ENCODE results near the gene STARD8. TPM values are rescaled to one million over a fixed set of nuclear protein-coding genes. Genes with fewer than 3 reads are reported as not detected.

The STARD8 gene
- total and polyA plus RNA-seq, 2 donors (not counting 3 experiments of a cell fraction or from before 2014, with no cell fraction given): 6.8 to 14.8 TPM

DNA sequence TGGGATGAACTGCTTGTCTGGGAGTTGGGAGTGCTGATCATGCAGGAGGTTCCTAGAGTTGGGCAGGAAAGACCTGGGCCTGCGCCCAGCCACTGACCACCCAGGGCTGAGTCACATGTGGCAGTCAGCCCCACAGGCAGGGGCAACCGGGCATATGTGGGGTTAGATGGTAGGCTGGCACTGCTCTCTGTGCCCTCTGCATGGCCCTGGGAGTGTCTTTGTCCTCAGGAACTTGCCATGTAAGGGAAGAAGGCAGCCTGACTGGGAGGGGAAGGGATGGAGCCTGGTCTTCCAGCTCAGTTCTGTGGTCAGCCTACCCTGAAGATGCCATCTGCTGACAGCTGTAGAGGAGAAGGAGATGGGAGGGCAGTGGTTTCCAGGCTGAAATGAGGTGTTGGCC, 111.2 kb downstream of the STARD8 start:
- Histone ChIP-seq H3K36me3 (ENCODE audit: control insufficient read depth in 2 of 2, extremely low read depth in 1 of 2, insufficient read depth in 2 of 2, low read length in 2 of 2) (no peaks in the 10 kb centered on the region), H3K27me3 (ENCODE audit: control insufficient read depth in 2 of 2, insufficient read depth in 2 of 2, low read length in 2 of 2) (no peaks in the 10 kb centered on the region), H3K27ac (ENCODE audit: insufficient read depth, low read depth, low read length) (no peak overlapping the region), H2AFZ (ENCODE audit: low read depth, low read length) (no peak overlapping the region), H3K4me3 (replicated peaks in 1 of 3; ENCODE audit: insufficient read depth in 1 of 3, low read depth in 1 of 3, low read length in 3 of 3) (no peak overlapping the region), H3K4me2 (ENCODE audit: insufficient read depth, low read length) (no peak overlapping the region), H3K9me3 (replicated peaks; ENCODE audit: control insufficient read depth, insufficient read depth, low read length) (no peaks in the 10 kb centered on the region), H3K79me2 (ENCODE audit: control insufficient read depth, insufficient read depth, low read length) (no peaks in the 10 kb centered on the region), H3K9ac (replicated peaks; ENCODE audit: extremely low read depth, insufficient read depth, low read length) (no peak overlapping the region), H3K4me1 (ENCODE audit: control insufficient read depth, extremely low read depth, insufficient read depth, low read length) (no peaks in the 10 kb centered on the region), H3K9me1 (replicated peaks; ENCODE audit: control insufficient read depth, extremely low read depth, insufficient read depth, low read length) (no peaks in the 10 kb centered on the region), H4K20me1 (replicated peaks; ENCODE audit: control insufficient read depth, extremely low read depth, insufficient read depth, low read length) (no peaks in the 10 kb centered on the region)
- intact Hi-C loops (cut with micrococcal nuclease) (no loop called here), dilution Hi-C loops (cut with MboI; ENCODE audit: extremely low pct_ligation_motif_present, low sequenced_read_pairs) (no loop called here)
- ChIA-PET POLR2A (no interaction called here), CTCF (no interaction called here)
- no peak for DNase-seq (ENCODE audit: low read depth, low spot score)
- TF ChIP-seq MYC (IDR thresholded peaks at IDR 0.05; ENCODE audit: low read depth, low read length) (no peak), GATA2 (IDR thresholded peaks at IDR 0.05; ENCODE audit: insufficient read depth, insufficient read length, low read depth, low read length) (no peak), EZH2 (IDR thresholded peaks at IDR 0.05; ENCODE audit: borderline replicate concordance, low read depth, low read length, severe bottlenecking) (no peak), POLR2A (IDR thresholded peaks at IDR 0.05; ENCODE audit: low read depth, low read length) (no peak), JUN (IDR thresholded peaks at IDR 0.05; ENCODE audit: borderline replicate concordance, insufficient read depth, insufficient read length, low read depth) (no peak), POLR2AphosphoS5 (IDR thresholded peaks at IDR 0.05; ENCODE audit: insufficient read depth, low read depth, low read length) (no peak), FOS (IDR thresholded peaks at IDR 0.05; ENCODE audit: borderline replicate concordance, insufficient read depth, low read length) (no peak)
- TF ChIP-seq, protein P1, sequence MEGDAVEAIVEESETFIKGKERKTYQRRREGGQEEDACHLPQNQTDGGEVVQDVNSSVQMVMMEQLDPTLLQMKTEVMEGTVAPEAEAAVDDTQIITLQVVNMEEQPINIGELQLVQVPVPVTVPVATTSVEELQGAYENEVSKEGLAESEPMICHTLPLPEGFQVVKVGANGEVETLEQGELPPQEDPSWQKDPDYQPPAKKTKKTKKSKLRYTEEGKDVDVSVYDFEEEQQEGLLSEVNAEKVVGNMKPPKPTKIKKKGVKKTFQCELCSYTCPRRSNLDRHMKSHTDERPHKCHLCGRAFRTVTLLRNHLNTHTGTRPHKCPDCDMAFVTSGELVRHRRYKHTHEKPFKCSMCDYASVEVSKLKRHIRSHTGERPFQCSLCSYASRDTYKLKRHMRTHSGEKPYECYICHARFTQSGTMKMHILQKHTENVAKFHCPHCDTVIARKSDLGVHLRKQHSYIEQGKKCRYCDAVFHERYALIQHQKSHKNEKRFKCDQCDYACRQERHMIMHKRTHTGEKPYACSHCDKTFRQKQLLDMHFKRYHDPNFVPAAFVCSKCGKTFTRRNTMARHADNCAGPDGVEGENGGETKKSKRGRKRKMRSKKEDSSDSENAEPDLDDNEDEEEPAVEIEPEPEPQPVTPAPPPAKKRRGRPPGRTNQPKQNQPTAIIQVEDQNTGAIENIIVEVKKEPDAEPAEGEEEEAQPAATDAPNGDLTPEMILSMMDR (IDR thresholded peaks at IDR 0.05; ENCODE audit: extremely low read depth in 1 of 2, insufficient read depth in 1 of 2, low read depth in 1 of 2, low read length in 2 of 2): no peak
- TF ChIP-seq, protein P2, sequence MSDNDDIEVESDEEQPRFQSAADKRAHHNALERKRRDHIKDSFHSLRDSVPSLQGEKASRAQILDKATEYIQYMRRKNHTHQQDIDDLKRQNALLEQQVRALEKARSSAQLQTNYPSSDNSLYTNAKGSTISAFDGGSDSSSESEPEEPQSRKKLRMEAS (IDR thresholded peaks at IDR 0.05; ENCODE audit: insufficient read depth, insufficient read length): no peak
- no TSS peak for BruUV-seq (replicated peaks)
- FAIRE-seq: no peak
